Chondrocyte (in vitro differentiated cells): ENCODE measurements around the gene CNDP2. TPM values are rescaled to one million over a fixed set of nuclear protein-coding genes. Genes with fewer than 3 reads are reported as not detected.

ENCODE experiments used
- DNase-seq: peaks from one replicate; pipeline ENCODE4 v3.0.0; 2021; ENCODE audit warnings: mixed read lengths, low spot score
- H3K27ac Mint-ChIP-seq: one replicate; pipeline ENCODE4 v1.8.0; 2021; ENCODE audit warnings: mild to moderate bottlenecking, moderate library complexity, mixed read lengths; ENCODE audit not compliant: unreplicated experiment
- H3K27me3 Mint-ChIP-seq: 2 replicates; pipeline ENCODE4 v1.8.0; 2021; ENCODE audit warnings: low read depth, mixed read lengths
- H3K36me3 Mint-ChIP-seq: 2 replicates; pipeline ENCODE4 v1.8.0; 2021; ENCODE audit warnings: low read depth, mixed read lengths
- H3K4me1 Mint-ChIP-seq: 2 replicates; pipeline ENCODE4 v1.8.0; 2021; ENCODE audit warnings: low read depth, mild to moderate bottlenecking, mixed read lengths
- H3K4me3 Mint-ChIP-seq: one replicate; pipeline ENCODE4 v1.8.0; 2021; ENCODE audit warnings: mild to moderate bottlenecking, moderate library complexity, mixed read lengths; ENCODE audit not compliant: unreplicated experiment
- H3K9me3 Mint-ChIP-seq: 2 replicates; pipeline ENCODE4 v1.8.0; 2021; ENCODE audit warnings: low read depth, mixed read lengths
- total RNA-seq: library from RNA; stranded (reverse); gene quantifications from 3 replicates; pipeline ENCODE4 v1.2.1, GENCODE V29; 2021
- TF ChIP-seq, protein P1 (sequence below): fragments of 200-600 bp; sonication (generic); IDR thresholded peaks from 2 replicates; pipeline ENCODE4 v1.5.0; 2021; ENCODE audit warnings: antibody characterized with exemption, mild to moderate bottlenecking, moderate library complexity

Gene CNDP2
- total RNA-seq, 1 donor from 2014 or later: 58.6 TPM

DNA sequence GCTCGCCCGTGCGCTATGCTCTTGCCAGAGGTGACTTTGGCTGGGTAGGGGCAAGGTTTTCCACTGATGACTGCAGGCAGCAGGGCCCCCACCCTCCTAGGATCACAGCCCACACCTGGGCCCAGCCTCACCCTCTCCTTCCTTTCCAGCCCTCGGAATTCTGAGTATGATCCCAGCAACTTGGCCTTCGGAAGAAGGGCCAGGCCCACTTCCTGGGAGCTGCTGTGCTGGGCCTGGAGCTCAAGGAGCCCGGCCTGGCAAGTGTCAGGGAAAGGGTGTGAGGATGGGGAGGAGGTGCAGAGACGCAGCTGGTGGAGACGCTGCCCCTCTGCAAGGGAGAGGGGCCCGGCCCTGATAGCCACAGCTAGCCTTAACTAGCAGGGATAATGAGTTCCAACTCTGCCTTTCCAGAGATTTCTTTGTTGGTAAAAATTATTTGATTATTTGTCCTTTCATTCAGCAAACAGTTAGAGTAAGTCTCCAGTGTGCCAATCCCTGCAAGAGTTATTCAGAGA lies 36.4 kb downstream of the CNDP2 start:
- Mint-ChIP-seq H3K4me1 (no peaks in the 10 kb centered on the region), H3K27me3 (peaks cover 11% of the 10 kb centered on the region), H3K27ac (no peak overlapping the region), H3K36me3 (no peaks in the 10 kb centered on the region), H3K9me3 (peaks cover 16% of the 10 kb centered on the region), H3K4me3 (no peak overlapping the region)
- DNase-seq: no peak
- TF ChIP-seq, protein P1, sequence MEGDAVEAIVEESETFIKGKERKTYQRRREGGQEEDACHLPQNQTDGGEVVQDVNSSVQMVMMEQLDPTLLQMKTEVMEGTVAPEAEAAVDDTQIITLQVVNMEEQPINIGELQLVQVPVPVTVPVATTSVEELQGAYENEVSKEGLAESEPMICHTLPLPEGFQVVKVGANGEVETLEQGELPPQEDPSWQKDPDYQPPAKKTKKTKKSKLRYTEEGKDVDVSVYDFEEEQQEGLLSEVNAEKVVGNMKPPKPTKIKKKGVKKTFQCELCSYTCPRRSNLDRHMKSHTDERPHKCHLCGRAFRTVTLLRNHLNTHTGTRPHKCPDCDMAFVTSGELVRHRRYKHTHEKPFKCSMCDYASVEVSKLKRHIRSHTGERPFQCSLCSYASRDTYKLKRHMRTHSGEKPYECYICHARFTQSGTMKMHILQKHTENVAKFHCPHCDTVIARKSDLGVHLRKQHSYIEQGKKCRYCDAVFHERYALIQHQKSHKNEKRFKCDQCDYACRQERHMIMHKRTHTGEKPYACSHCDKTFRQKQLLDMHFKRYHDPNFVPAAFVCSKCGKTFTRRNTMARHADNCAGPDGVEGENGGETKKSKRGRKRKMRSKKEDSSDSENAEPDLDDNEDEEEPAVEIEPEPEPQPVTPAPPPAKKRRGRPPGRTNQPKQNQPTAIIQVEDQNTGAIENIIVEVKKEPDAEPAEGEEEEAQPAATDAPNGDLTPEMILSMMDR: no peak

- Mint-ChIP-seq H3K36me3 (no peaks in the 10 kb centered on the region), H3K4me1 (no peaks in the 10 kb centered on the region), H3K27me3 (peaks cover 11% of the 10 kb centered on the region), H3K27ac (no peak overlapping the region), H3K9me3 (peaks cover 13% of the 10 kb centered on the region), H3K4me3 (no peak overlapping the region)
- no peak for DNase-seq
- TF ChIP-seq, protein P1: no peak
Observed at GRCh38 chr18:74533666-74534065, 37.5 kb downstream of the CNDP2 start.

DNA sequence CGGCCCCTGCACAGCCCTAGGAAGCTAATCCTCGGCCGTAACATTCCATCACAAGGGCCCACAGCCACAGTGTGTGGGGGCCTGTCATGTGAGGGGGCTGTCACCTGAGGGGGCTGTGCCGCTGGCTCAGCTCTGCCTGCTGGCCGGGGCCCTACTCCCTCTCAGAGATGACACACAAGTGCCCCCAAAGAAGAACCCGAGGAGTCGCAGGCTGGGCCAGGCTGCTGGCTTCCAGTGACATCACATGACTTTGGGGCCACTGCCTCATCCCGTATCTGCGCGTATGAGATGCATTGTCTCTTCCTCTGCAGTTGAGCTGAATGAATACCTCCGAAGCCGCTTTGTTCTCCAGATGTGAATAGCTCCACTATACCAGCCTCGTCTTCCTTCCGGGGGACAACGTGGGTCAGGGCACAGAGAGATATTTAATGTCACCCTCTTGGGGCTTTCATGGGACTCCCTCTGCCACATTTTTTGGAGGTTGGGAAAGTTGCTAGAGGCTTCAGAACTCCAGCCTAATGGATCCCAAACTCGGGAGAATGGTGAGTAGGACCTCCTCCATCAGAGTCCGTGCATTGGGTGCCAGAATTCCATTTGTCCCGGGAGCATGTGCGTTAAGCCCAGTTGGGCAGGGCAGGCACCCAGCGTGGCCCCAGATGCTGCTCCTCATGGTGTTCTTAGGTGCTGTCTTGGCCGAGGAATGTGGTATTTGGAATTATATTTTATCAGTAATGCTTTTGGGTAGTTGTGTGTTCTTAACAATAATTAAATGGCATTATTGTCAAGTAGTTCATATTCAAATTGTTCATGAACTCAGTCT lies 38.2 kb downstream of the CNDP2 start, which contains the start of gene CNDP1:
TSS of gene CNDP1 (plus strand) at position 351 of the 820 bp plus-strand sequence. CDS start at position 519, 168 bp downstream.
- no peaks in the 10 kb centered on the region for H3K4me1 Mint-ChIP-seq
- TF ChIP-seq, protein P1: no peak
- no peak within 1 kb of the TSS for H3K27ac Mint-ChIP-seq
- no peaks in the 10 kb centered on the region for H3K36me3 Mint-ChIP-seq
- peaks cover 15% of the 10 kb centered on the region for H3K27me3 Mint-ChIP-seq
- H3K4me3 Mint-ChIP-seq: no peak within 1 kb of the TSS
- no peak for DNase-seq
- H3K9me3 Mint-ChIP-seq: peaks cover 13% of the 10 kb centered on the region

- Mint-ChIP-seq H3K4me1 (no peaks in the 10 kb centered on the region), H3K4me3 (no peak overlapping the region), H3K27me3 (peaks cover 18% of the 10 kb centered on the region), H3K9me3 (peaks cover 13% of the 10 kb centered on the region), H3K27ac (no peak overlapping the region), H3K36me3 (no peaks in the 10 kb centered on the region)
- TF ChIP-seq, protein P1: no peak
- no peak for DNase-seq
Observed at GRCh38 chr18:74534981-74535649, 39.0 kb downstream of the CNDP2 start.

DNA sequence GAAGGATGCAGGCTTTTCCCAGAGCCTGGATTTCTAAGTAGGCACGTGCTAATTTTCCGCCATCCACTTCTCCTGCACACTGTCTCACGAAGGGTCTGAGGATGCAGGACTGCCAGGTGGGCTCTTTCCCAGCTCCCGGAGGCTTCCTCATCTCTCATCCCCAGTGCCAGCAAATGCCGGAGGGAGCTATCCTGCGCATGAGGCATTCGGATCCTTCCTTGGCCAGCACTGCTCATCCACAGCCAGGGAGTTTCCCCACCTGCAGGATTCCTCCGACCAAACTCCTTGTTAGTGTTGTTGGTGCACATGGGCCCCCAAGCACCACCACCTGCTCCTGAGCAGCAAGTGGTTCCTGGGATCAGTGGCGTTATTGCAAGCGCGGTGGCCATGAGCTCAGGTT lies 43.1 kb downstream of the CNDP2 start:
- H3K27me3 Mint-ChIP-seq: peaks cover 16% of the 10 kb centered on the region
- peaks cover 13% of the 10 kb centered on the region for H3K9me3 Mint-ChIP-seq
- H3K36me3 Mint-ChIP-seq: no peaks in the 10 kb centered on the region
- DNase-seq: no peak
- no peak overlapping the region for H3K27ac Mint-ChIP-seq
- H3K4me3 Mint-ChIP-seq: no peak overlapping the region
- TF ChIP-seq, protein P1: no peak
- no peaks in the 10 kb centered on the region for H3K4me1 Mint-ChIP-seq
